ENCODE data around the gene MYO10.
A peak's percentile ranks its signal among the peaks of the same experiment; 100 is the strongest.

MYO10 gene

GRCh38 chr5:16615741-16616535, 320.1 kb downstream of the MYO10 start:
- Mint-ChIP-seq H3K36me3 (peaks cover 8% of the 10 kb centered on the region), H3K27ac (peak overlapping the region; percentile 94), H3K4me1 (peaks cover 59% of the 10 kb centered on the region), H3K9me3 (no peaks in the 10 kb centered on the region), H3K4me3 (peak overlapping the region; percentile 91), H3K27me3 (no peaks in the 10 kb centered on the region)

DNA sequence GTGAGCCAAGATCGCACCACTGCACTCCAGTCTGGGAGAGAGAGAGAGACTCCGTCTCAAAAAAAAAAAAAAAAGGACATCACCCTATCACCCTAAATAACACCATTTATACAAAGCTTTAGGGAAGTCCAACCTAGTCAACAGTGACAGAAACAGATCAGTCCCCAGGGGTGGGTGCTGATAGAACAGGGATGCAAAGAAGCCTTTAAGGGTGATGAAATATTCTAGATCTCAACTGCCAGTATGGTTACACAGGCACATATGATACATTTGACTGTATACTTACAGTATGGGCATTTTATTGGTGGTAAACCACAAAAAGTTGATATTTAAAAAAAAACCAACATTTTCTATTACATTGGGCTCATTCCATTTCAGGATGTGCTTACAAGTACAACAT, 324.1 kb downstream of the MYO10 start:
- peaks cover 84% of the 10 kb centered on the region for H3K4me1 Mint-ChIP-seq
- H3K36me3 Mint-ChIP-seq = peaks cover 10% of the 10 kb centered on the region
- H3K9me3 Mint-ChIP-seq = no peaks in the 10 kb centered on the region
- peak overlapping the region; percentile 85 for H3K27ac Mint-ChIP-seq
- no peaks in the 10 kb centered on the region for H3K27me3 Mint-ChIP-seq
- H3K4me3 Mint-ChIP-seq = peak overlapping the region; percentile 40
